ENCODE data around the gene OR5AR1.

Gene OR5AR1

GRCh38 chr11:56698795-56699194 is 35.3 kb downstream of the OR5AR1 start, which contains the start of gene OR9G1:
Gene OR9G1 (plus strand): TSS chr11:56699095. CDS start chr11:56700388, 1,293 bp downstream.
- no peak within 1 kb of the TSS for H3K9ac ChIP-seq (ENCODE audit: low read depth, low read length)
- no peaks in the 10 kb centered on the region for H3K27me3 ChIP-seq (ENCODE audit: control insufficient read depth, insufficient read depth, low read length)
- no peaks in the 10 kb centered on the region for H3K36me3 ChIP-seq (ENCODE audit: control insufficient read depth, insufficient read depth, low read length)
- H3K9me3 ChIP-seq (ENCODE audit: control insufficient read depth, insufficient read depth, low read length) = no peaks in the 10 kb centered on the region
- no peaks in the 10 kb centered on the region for H3K4me1 ChIP-seq (ENCODE audit: control insufficient read depth, insufficient read depth, low read length)
- H3K4me3 ChIP-seq (ENCODE audit: low read depth, low read length) = no peak within 1 kb of the TSS

- Histone ChIP-seq H3K27me3 (ENCODE audit: control insufficient read depth, insufficient read depth, low read length) (no peaks in the 10 kb centered on the region), H3K36me3 (ENCODE audit: control insufficient read depth, insufficient read depth, low read length) (no peaks in the 10 kb centered on the region), H3K4me1 (ENCODE audit: control insufficient read depth, insufficient read depth, low read length) (no peaks in the 10 kb centered on the region), H3K9ac (ENCODE audit: low read depth, low read length) (no peak overlapping the region), H3K4me3 (ENCODE audit: low read depth, low read length) (no peak overlapping the region), H3K9me3 (ENCODE audit: control insufficient read depth, insufficient read depth, low read length) (no peaks in the 10 kb centered on the region)
These were observed 36.9 kb downstream of the OR5AR1 start for GRCh38 chr11:56700242-56700913.

- no peak overlapping the region for H3K4me3 ChIP-seq (ENCODE audit: low read depth, low read length)
- no peaks in the 10 kb centered on the region for H3K4me1 ChIP-seq (ENCODE audit: control insufficient read depth, insufficient read depth, low read length)
- H3K36me3 ChIP-seq (ENCODE audit: control insufficient read depth, insufficient read depth, low read length) = no peaks in the 10 kb centered on the region
- H3K9ac ChIP-seq (ENCODE audit: low read depth, low read length) = no peak overlapping the region
- no peaks in the 10 kb centered on the region for H3K9me3 ChIP-seq (ENCODE audit: control insufficient read depth, insufficient read depth, low read length)
- H3K27me3 ChIP-seq (ENCODE audit: control insufficient read depth, insufficient read depth, low read length) = no peaks in the 10 kb centered on the region
These were observed 37.5 kb downstream of the OR5AR1 start for GRCh38 chr11:56700914-56701485.

DNA sequence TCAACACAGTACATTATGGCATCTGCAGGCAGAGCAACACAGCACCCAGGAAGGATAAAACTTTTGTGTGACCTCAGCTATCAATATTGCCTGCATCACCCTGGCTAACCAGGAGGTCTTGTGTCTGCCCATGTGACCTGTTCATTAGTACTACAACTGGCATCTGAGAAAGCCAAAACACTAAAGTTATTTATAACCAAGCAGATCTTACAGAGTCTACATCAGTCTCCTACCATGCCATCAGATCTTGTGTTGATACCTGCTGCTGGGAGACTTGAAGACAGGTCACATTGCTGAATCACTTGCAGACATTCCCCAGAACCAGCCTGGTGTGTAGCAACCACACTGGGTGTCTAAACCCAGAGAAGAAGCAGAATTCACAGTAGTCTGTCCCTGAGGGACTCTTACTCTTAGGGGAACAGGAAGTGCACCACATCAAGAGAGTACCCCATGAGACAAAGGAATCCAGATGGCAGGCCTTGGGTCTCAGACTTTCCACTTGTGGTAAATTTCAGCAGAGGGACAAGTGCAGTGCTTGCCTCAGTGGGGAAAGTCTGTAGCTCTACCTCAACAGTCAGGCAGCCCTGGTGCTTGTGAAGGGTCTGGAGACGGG is 42.4 kb downstream of the OR5AR1 start:
- Histone ChIP-seq H3K9me3 (ENCODE audit: control insufficient read depth, insufficient read depth, low read length) (no peaks in the 10 kb centered on the region), H3K4me1 (ENCODE audit: control insufficient read depth, insufficient read depth, low read length) (no peaks in the 10 kb centered on the region), H3K27me3 (ENCODE audit: control insufficient read depth, insufficient read depth, low read length) (no peaks in the 10 kb centered on the region), H3K4me3 (ENCODE audit: low read depth, low read length) (no peak overlapping the region), H3K36me3 (ENCODE audit: control insufficient read depth, insufficient read depth, low read length) (no peaks in the 10 kb centered on the region), H3K9ac (ENCODE audit: low read depth, low read length) (no peak overlapping the region)

DNA sequence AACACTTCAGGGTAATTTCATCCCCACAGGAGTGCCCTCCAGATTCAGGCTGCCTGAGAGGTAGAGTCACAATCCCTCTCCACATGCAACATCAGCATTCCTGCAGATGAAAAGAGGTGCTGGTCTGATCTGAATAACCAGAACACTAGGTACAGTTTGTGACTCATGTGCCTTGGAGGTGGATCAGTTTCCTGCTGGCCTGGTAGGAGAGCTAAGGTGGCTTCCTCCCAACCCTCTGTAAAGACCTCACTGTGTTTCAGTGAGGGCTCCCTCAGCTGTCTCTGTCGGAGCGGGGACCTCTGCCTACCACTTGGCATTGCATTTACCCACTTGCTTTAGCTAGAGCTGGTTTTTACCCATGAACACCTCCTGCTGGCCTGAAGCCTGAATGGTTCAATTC is 43.0 kb downstream of the OR5AR1 start:
- Histone ChIP-seq H3K4me3 (ENCODE audit: low read depth, low read length) (no peak overlapping the region), H3K9ac (ENCODE audit: low read depth, low read length) (no peak overlapping the region), H3K36me3 (ENCODE audit: control insufficient read depth, insufficient read depth, low read length) (no peaks in the 10 kb centered on the region)

GRCh38 chr11:56714206-56714605 is 50.7 kb downstream of the OR5AR1 start:
- H3K9me3 ChIP-seq (ENCODE audit: control insufficient read depth, insufficient read depth, low read length) = no peaks in the 10 kb centered on the region
- H3K9ac ChIP-seq (ENCODE audit: low read depth, low read length) = no peak overlapping the region

More for the DNA sequence above, 43.0 kb downstream of the OR5AR1 start:
- H3K4me1 ChIP-seq (ENCODE audit: control insufficient read depth, insufficient read depth, low read length) = no peaks in the 10 kb centered on the region
- H3K27me3 ChIP-seq (ENCODE audit: control insufficient read depth, insufficient read depth, low read length) = no peaks in the 10 kb centered on the region
- H3K9me3 ChIP-seq (ENCODE audit: control insufficient read depth, insufficient read depth, low read length) = no peaks in the 10 kb centered on the region

More at GRCh38 chr11:56714206-56714605, 50.7 kb downstream of the OR5AR1 start:
- no peaks in the 10 kb centered on the region for H3K27me3 ChIP-seq (ENCODE audit: control insufficient read depth, insufficient read depth, low read length)
- no peaks in the 10 kb centered on the region for H3K4me1 ChIP-seq (ENCODE audit: control insufficient read depth, insufficient read depth, low read length)
- no peak overlapping the region for H3K4me3 ChIP-seq (ENCODE audit: low read depth, low read length)
- H3K36me3 ChIP-seq (ENCODE audit: control insufficient read depth, insufficient read depth, low read length) = no peaks in the 10 kb centered on the region

All from iPS-15b (cell line).